ENCODE data around the gene SH2D3A.
"Not testable (repeated sequence)": the region's sequence is repeated elsewhere in the genome, so short reads cannot be mapped to it uniquely, and the experiment has no call there.

Gene SH2D3A

GRCh38 chr19:6773323-6773931, 6.2 kb upstream of the SH2D3A start:
- H3K36me3 ChIP-seq (replicated peaks; ENCODE audit: insufficient read depth, low read length) = peaks cover 8% of the 10 kb centered on the region; the same call in 1 of the 2 replicates
- H3K4me2 ChIP-seq (ENCODE audit: low read depth, low read length) = peak overlapping the region; percentile 68
- peaks cover 67% of the 10 kb centered on the region for H3K79me2 ChIP-seq (ENCODE audit: low read length)
- H3K9me2 ChIP-seq (replicated peaks; ENCODE audit: insufficient read depth, low read length) = no peaks in the 10 kb centered on the region
- H3F3A ChIP-seq (ENCODE audit: insufficient read depth, low read length) = peaks cover 29% of the 10 kb centered on the region
- H3K4me1 ChIP-seq (ENCODE audit: low read length) = peaks cover 29% of the 10 kb centered on the region
- H4K20me1 ChIP-seq (ENCODE audit: insufficient read depth, low read length) = peaks cover 5% of the 10 kb centered on the region; the same call in 1 of the 2 replicates
- peak overlapping the region; percentile 96 for H3K4me3 ChIP-seq (ENCODE audit: low read length)
- H3K9ac ChIP-seq (ENCODE audit: low read length) = peak overlapping the region; percentile 83
- H3K9me3 ChIP-seq (replicated peaks; ENCODE audit: insufficient read depth, low read length) = no peaks in the 10 kb centered on the region
- DNase-seq = peak; percentile 71
- TF ChIP-seq EZH2phosphoT487 (IDR thresholded peaks at IDR 0.05; ENCODE audit: low read length) (no peak), EZH2 (optimal IDR thresholded peaks at IDR 0.05; ENCODE audit: low read depth, low read length) (no peak), CTCF (IDR thresholded peaks at IDR 0.05; ENCODE audit: low read length) (no peak)
- H3K27me3 ChIP-seq (replicated peaks; ENCODE audit: insufficient read depth, low read length) = no peaks in the 10 kb centered on the region
- peak overlapping the region; percentile 64; the same call in 1 of the 2 replicates for H3K27ac ChIP-seq (ENCODE audit: low read length)
- no peak overlapping the region for H2AFZ ChIP-seq (ENCODE audit: low read length)

- no peaks in the 10 kb centered on the region for H3K9me3 ChIP-seq (replicated peaks; ENCODE audit: insufficient read depth, low read length)
- peak overlapping the region; percentile 83 for H3K9ac ChIP-seq (ENCODE audit: low read length)
- H3K79me2 ChIP-seq (ENCODE audit: low read length) = peaks cover 61% of the 10 kb centered on the region
- H3K36me3 ChIP-seq (replicated peaks; ENCODE audit: insufficient read depth, low read length) = peaks cover 8% of the 10 kb centered on the region; the same call in 1 of the 2 replicates
- H3F3A ChIP-seq (ENCODE audit: insufficient read depth, low read length) = peaks cover 29% of the 10 kb centered on the region
- TF ChIP-seq CTCF (IDR thresholded peaks at IDR 0.05; ENCODE audit: low read length) = no peak
- TF ChIP-seq EZH2phosphoT487 (IDR thresholded peaks at IDR 0.05; ENCODE audit: low read length) = no peak
- no peak for TF ChIP-seq EZH2 (optimal IDR thresholded peaks at IDR 0.05; ENCODE audit: low read depth, low read length)
- peaks cover 5% of the 10 kb centered on the region; the same call in 1 of the 2 replicates for H4K20me1 ChIP-seq (ENCODE audit: insufficient read depth, low read length)
- no peak for DNase-seq
- no peaks in the 10 kb centered on the region for H3K27me3 ChIP-seq (replicated peaks; ENCODE audit: insufficient read depth, low read length)
- H2AFZ ChIP-seq (ENCODE audit: low read length) = 0 out of 2 replicates have a peak overlapping the region, but pooled peaks have one; percentile 25
- no peaks in the 10 kb centered on the region for H3K9me2 ChIP-seq (replicated peaks; ENCODE audit: insufficient read depth, low read length)
- H3K4me3 ChIP-seq (ENCODE audit: low read length) = peak overlapping the region; percentile 96
- peak overlapping the region; percentile 64 for H3K27ac ChIP-seq (ENCODE audit: low read length)
- peak overlapping the region; percentile 68 for H3K4me2 ChIP-seq (ENCODE audit: low read depth, low read length)
- peaks cover 29% of the 10 kb centered on the region for H3K4me1 ChIP-seq (ENCODE audit: low read length)
Measured at GRCh38 chr19:6772866-6773322, 5.7 kb upstream of the SH2D3A start.

- H3K9ac ChIP-seq (ENCODE audit: low read length) = peak within 1 kb of the TSS; percentile 83
- peak within 1 kb of the TSS; percentile 25; the same call in 1 of the 2 replicates for H2AFZ ChIP-seq (ENCODE audit: low read length)
- peaks cover 5% of the 10 kb centered on the region; the same call in 1 of the 2 replicates for H4K20me1 ChIP-seq (ENCODE audit: insufficient read depth, low read length)
- no peaks in the 10 kb centered on the region for H3K9me3 ChIP-seq (replicated peaks; ENCODE audit: insufficient read depth, low read length)
- no peaks in the 10 kb centered on the region for H3K9me2 ChIP-seq (replicated peaks; ENCODE audit: insufficient read depth, low read length)
- H3F3A ChIP-seq (ENCODE audit: insufficient read depth, low read length) = peaks cover 28% of the 10 kb centered on the region
- H3K36me3 ChIP-seq (replicated peaks; ENCODE audit: insufficient read depth, low read length) = peaks cover 5% of the 10 kb centered on the region; the same call in 1 of the 2 replicates
- H3K27me3 ChIP-seq (replicated peaks; ENCODE audit: insufficient read depth, low read length) = no peaks in the 10 kb centered on the region
- peaks cover 55% of the 10 kb centered on the region for H3K79me2 ChIP-seq (ENCODE audit: low read length)
- H3K4me1 ChIP-seq (ENCODE audit: low read length) = peaks cover 25% of the 10 kb centered on the region
- DNase-seq = peak; percentile 92
- no peak for TF ChIP-seq EZH2 (optimal IDR thresholded peaks at IDR 0.05; ENCODE audit: low read depth, low read length)
- TF ChIP-seq CTCF (IDR thresholded peaks at IDR 0.05; ENCODE audit: low read length) = peak; percentile 74
- H3K4me3 ChIP-seq (ENCODE audit: low read length) = peak within 1 kb of the TSS; percentile 96
- peak within 1 kb of the TSS; percentile 68 for H3K4me2 ChIP-seq (ENCODE audit: low read depth, low read length)
- H3K27ac ChIP-seq (ENCODE audit: low read length) = peak within 1 kb of the TSS; percentile 64
Measured at GRCh38 chr19:6772028-6772865, 5.0 kb upstream of the SH2D3A start, which contains the start of gene VAV1. Gene VAV1 (plus strand): TSS chr19:6772708. CDS start chr19:6772808, 100 bp downstream.

- 0 out of 2 replicates have a peak overlapping the region, but pooled peaks have one; percentile 25 for H2AFZ ChIP-seq (ENCODE audit: low read length)
- H3K9me2 ChIP-seq (replicated peaks; ENCODE audit: insufficient read depth, low read length); H4K20me1 ChIP-seq (ENCODE audit: insufficient read depth, low read length); H3K9me3 ChIP-seq (replicated peaks; ENCODE audit: insufficient read depth, low read length); DNase-seq; H3K4me2 ChIP-seq (ENCODE audit: low read depth, low read length); H3K9ac ChIP-seq (ENCODE audit: low read length); H3K36me3 ChIP-seq (replicated peaks; ENCODE audit: insufficient read depth, low read length); H3K4me3 ChIP-seq (ENCODE audit: low read length); H3K27me3 ChIP-seq (replicated peaks; ENCODE audit: insufficient read depth, low read length): not testable (repeated sequence)
- H3K4me1 ChIP-seq (ENCODE audit: low read length) = peaks cover 22% of the 10 kb centered on the region
- peaks cover 54% of the 10 kb centered on the region for H3K79me2 ChIP-seq (ENCODE audit: low read length)
- peak overlapping the region; percentile 64; the same call in 1 of the 2 replicates for H3K27ac ChIP-seq (ENCODE audit: low read length)
- peaks cover 26% of the 10 kb centered on the region for H3F3A ChIP-seq (ENCODE audit: insufficient read depth, low read length)
Measured at GRCh38 chr19:6771648-6772027, 4.4 kb upstream of the SH2D3A start.
